ENCODE measurements around the gene RGP1. TPM values are rescaled to one million over a fixed set of nuclear protein-coding genes. Genes with fewer than 3 reads are reported as not detected.
A peak's percentile ranks its signal among the peaks of the same experiment; 100 is the strongest.

Gene RGP1
- total and polyA plus RNA-seq, 10 donors, result 2.2 to 29.2 (median 21.2) TPM

- WGBS, 5 donors, result 23 to 39% (median 35%) methylated on average over 3 of the region's 3 CpGs
- Histone ChIP-seq H3K27me3 (replicated peaks in 1 of 7) (no peaks in the 10 kb centered on the region), H3K27ac (peak overlapping the region; percentile 22 to 96 (median 86)), H3K4me3 (no peak overlapping the region), H3K4me1 (peaks cover 24 to 65% (median 34%) of the 10 kb centered on the region in 6 donors), H3K9me3 (no peaks in the 10 kb centered on the region), H3K36me3 (peaks cover 0 to 21% (median 10%) of the 10 kb centered on the region in 6 donors)
- intact Hi-C loops (cut with DNase I; ENCODE audit: low total_unique reads), result no loop called here
- no peak for DNase-seq
- TF ChIP-seq POLR2AphosphoS5 (IDR thresholded peaks at IDR 0.05) (no peak), POLR2A (IDR thresholded peaks at IDR 0.05) (no peak)
- TF ChIP-seq, protein P1, sequence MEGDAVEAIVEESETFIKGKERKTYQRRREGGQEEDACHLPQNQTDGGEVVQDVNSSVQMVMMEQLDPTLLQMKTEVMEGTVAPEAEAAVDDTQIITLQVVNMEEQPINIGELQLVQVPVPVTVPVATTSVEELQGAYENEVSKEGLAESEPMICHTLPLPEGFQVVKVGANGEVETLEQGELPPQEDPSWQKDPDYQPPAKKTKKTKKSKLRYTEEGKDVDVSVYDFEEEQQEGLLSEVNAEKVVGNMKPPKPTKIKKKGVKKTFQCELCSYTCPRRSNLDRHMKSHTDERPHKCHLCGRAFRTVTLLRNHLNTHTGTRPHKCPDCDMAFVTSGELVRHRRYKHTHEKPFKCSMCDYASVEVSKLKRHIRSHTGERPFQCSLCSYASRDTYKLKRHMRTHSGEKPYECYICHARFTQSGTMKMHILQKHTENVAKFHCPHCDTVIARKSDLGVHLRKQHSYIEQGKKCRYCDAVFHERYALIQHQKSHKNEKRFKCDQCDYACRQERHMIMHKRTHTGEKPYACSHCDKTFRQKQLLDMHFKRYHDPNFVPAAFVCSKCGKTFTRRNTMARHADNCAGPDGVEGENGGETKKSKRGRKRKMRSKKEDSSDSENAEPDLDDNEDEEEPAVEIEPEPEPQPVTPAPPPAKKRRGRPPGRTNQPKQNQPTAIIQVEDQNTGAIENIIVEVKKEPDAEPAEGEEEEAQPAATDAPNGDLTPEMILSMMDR (IDR thresholded peaks at IDR 0.05 in 8 of 11, conservative IDR thresholded peaks at IDR 0.05 in 3 of 11), result no peak
These were observed 9.5 kb downstream of the RGP1 start for GRCh38 chr9:35758475-35759050.

DNA sequence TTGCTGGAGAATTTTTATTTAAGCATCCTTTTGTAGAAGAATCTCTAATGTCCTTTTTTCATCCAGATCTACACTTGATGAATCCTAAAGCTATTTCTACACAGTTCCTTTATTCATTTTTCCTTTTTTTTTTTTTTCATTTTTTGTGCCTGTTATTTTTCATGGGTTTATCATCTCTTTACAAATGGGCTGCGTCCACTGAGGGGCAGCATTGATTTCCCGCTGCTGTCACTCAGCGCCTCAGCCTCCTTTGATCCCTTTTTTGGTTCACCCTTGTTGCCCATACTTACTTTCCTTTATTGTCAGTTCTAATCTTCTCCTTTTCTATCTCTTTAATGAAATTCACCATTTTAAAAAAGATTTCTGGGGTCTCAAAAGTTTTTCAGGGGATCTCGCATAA lies 10.7 kb downstream of the RGP1 start:
- Histone ChIP-seq H3K27ac (no peak overlapping the region), H3K27me3 (replicated peaks in 1 of 7) (no peaks in the 10 kb centered on the region), H3K36me3 (peaks cover 0 to 9% (median 0%) of the 10 kb centered on the region in 6 donors), H3K9me3 (no peaks in the 10 kb centered on the region), H3K4me1 (peaks cover 24 to 61% (median 34%) of the 10 kb centered on the region in 6 donors), H3K4me3 (no peak overlapping the region)
- TF ChIP-seq, protein P1 (IDR thresholded peaks at IDR 0.05 in 8 of 11, conservative IDR thresholded peaks at IDR 0.05 in 3 of 11), result no peak
- no peak for TF ChIP-seq POLR2A (IDR thresholded peaks at IDR 0.05)
- no peak for TF ChIP-seq POLR2AphosphoS5 (IDR thresholded peaks at IDR 0.05)
- intact Hi-C loops (cut with DNase I; ENCODE audit: low total_unique reads), result no loop called here
- 94 to 98% (median 96%) methylated on average over 4 of the region's 4 CpGs for WGBS, 5 donors
- no peak for DNase-seq

GRCh38 chr9:35760651-35761050 lies 11.6 kb downstream of the RGP1 start:
- intact Hi-C loops (cut with DNase I; ENCODE audit: low total_unique reads), result no loop called here
- Histone ChIP-seq H3K4me1 (peaks cover 24 to 54% (median 32%) of the 10 kb centered on the region in 6 donors), H3K36me3 (peaks cover 0 to under 1% (median 0%) of the 10 kb centered on the region in 6 donors), H3K9me3 (no peaks in the 10 kb centered on the region), H3K27me3 (replicated peaks in 1 of 7) (no peaks in the 10 kb centered on the region), H3K27ac (no peak overlapping the region), H3K4me3 (no peak overlapping the region)
- TF ChIP-seq POLR2AphosphoS5 (IDR thresholded peaks at IDR 0.05), result no peak
- TF ChIP-seq, protein P1 (IDR thresholded peaks at IDR 0.05 in 8 of 11, conservative IDR thresholded peaks at IDR 0.05 in 3 of 11), result no peak
- TF ChIP-seq POLR2A (IDR thresholded peaks at IDR 0.05), result no peak
- no peak for DNase-seq
- 41 to 61% (median 53%) methylated on average over 2 of the region's 2 CpGs for WGBS, 5 donors

GRCh38 chr9:35763181-35763580 lies 14.1 kb downstream of the RGP1 start:
- TF ChIP-seq POLR2A (IDR thresholded peaks at IDR 0.05), result no peak
- TF ChIP-seq POLR2AphosphoS5 (IDR thresholded peaks at IDR 0.05), result no peak
- TF ChIP-seq, protein P1 (IDR thresholded peaks at IDR 0.05 in 8 of 11, conservative IDR thresholded peaks at IDR 0.05 in 3 of 11), result no peak
- intact Hi-C loops (cut with DNase I; ENCODE audit: low total_unique reads), result no loop called here
- 86 to 98% (median 95%) methylated on average over 2 of the region's 2 CpGs for WGBS, 5 donors
- no peak for DNase-seq
- Histone ChIP-seq H3K4me1 (peaks cover 8 to 29% (median 11%) of the 10 kb centered on the region in 6 donors), H3K4me3 (no peak overlapping the region), H3K36me3 (no peaks in the 10 kb centered on the region), H3K9me3 (no peaks in the 10 kb centered on the region), H3K27ac (no peak overlapping the region), H3K27me3 (replicated peaks in 1 of 7) (no peaks in the 10 kb centered on the region)
